ENCODE data around the gene GYG1. TPM values are rescaled to one million over a fixed set of nuclear protein-coding genes. Genes with fewer than 3 reads are reported as not detected.
A peak's percentile ranks its signal among the peaks of the same experiment; 100 is the strongest.

The GYG1 gene
- total and polyA plus RNA-seq, 2 experiments from 2014 or later, result 26.2 to 57.2 TPM

DNA sequence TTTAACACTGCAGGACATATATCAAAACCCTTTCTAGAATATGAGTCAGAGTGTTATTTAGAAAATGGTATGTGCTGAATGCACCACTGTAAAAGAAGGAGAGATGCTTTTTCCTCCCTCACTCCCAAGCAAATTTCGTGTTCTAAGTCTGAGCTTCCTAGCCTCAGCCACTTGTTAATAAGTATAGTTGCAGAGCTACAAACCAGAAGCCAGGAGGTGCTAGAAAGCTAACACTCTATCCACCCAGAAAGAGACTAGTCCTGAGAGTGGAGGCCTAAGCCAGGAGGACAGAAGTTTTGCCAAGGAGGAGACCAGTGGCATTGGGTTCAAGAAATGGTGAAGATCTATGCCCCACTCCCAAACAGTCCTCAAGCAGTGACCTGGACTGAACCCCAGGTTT lies 40.5 kb upstream of the GYG1 start:
- peaks cover 10% of the 10 kb centered on the region for H3K4me1 ChIP-seq (ENCODE audit: insufficient read depth)
- H3K79me2 ChIP-seq (ENCODE audit: insufficient read depth), result no peaks in the 10 kb centered on the region
- no peaks in the 10 kb centered on the region for H3K9me2 ChIP-seq (ENCODE audit: insufficient read depth)
- no peaks in the 10 kb centered on the region for H3K9me3 ChIP-seq (ENCODE audit: low read depth)
- peaks cover under 1% of the 10 kb centered on the region; the same call in 1 of the 2 replicates for H3F3A ChIP-seq (ENCODE audit: insufficient read depth)
- peak; percentile 26 for DNase-seq
- H3K27ac ChIP-seq, result no peak overlapping the region
- 88 to 95% methylated on average over 1 of the region's 1 CpG for WGBS, 2 experiments (ENCODE audit: low coverage in 1 of 2, low lambda C conversion rate in 2 of 2, missing lambda C conversion rate in 2 of 2)
- H2AFZ ChIP-seq, result no peak overlapping the region
- H3K4me2 ChIP-seq (ENCODE audit: unreplicated experiment), result no peak overlapping the region
- no peaks in the 10 kb centered on the region for H3K27me3 ChIP-seq (replicated peaks; ENCODE audit: insufficient read depth)
- no peaks in the 10 kb centered on the region for H4K20me1 ChIP-seq (ENCODE audit: insufficient read depth)
- TF ChIP-seq EZH2phosphoT487 (IDR thresholded peaks at IDR 0.05; ENCODE audit: insufficient read depth, low read depth) (no peak), EZH2 (IDR thresholded peaks at IDR 0.05; ENCODE audit: insufficient read depth, poor library complexity, severe bottlenecking) (no peak)
- H3K9ac ChIP-seq, result no peak overlapping the region
- H3K36me3 ChIP-seq (ENCODE audit: low read depth), result no peaks in the 10 kb centered on the region
- no peak overlapping the region for H3K4me3 ChIP-seq
- in situ Hi-C loops (cut with MboI), result loop anchor here (10.0 kb wide), 1 partner anchor 324 kb away; no protein-coding TSS in a partner anchor

GRCh38 chr3:148951599-148952361 lies 39.6 kb upstream of the GYG1 start:
- Histone ChIP-seq H3K4me3 (no peak overlapping the region), H2AFZ (no peak overlapping the region), H3K9me2 (ENCODE audit: insufficient read depth) (no peaks in the 10 kb centered on the region), H3K9me3 (ENCODE audit: low read depth) (no peaks in the 10 kb centered on the region), H3K27ac (no peak overlapping the region), H3F3A (ENCODE audit: insufficient read depth) (peaks cover 9% of the 10 kb centered on the region), H3K9ac (no peak overlapping the region), H3K4me2 (ENCODE audit: unreplicated experiment) (no peak overlapping the region), H3K4me1 (ENCODE audit: insufficient read depth) (peaks cover 18% of the 10 kb centered on the region), H4K20me1 (ENCODE audit: insufficient read depth) (no peaks in the 10 kb centered on the region), H3K79me2 (ENCODE audit: insufficient read depth) (no peaks in the 10 kb centered on the region), H3K27me3 (replicated peaks; ENCODE audit: insufficient read depth) (no peaks in the 10 kb centered on the region), H3K36me3 (ENCODE audit: low read depth) (no peaks in the 10 kb centered on the region)
- TF ChIP-seq EZH2phosphoT487 (IDR thresholded peaks at IDR 0.05; ENCODE audit: insufficient read depth, low read depth) (no peak), EZH2 (IDR thresholded peaks at IDR 0.05; ENCODE audit: insufficient read depth, poor library complexity, severe bottlenecking) (no peak)
- DNase-seq, result no peak
- 62 to 86% methylated on average over 4 of the region's 4 CpGs for WGBS, 2 experiments (ENCODE audit: low coverage in 1 of 2, low lambda C conversion rate in 2 of 2, missing lambda C conversion rate in 2 of 2)
- in situ Hi-C loops (cut with MboI), result loop anchor here (10.0 kb wide), 1 partner anchor 323 kb away; no protein-coding TSS in a partner anchor

DNA sequence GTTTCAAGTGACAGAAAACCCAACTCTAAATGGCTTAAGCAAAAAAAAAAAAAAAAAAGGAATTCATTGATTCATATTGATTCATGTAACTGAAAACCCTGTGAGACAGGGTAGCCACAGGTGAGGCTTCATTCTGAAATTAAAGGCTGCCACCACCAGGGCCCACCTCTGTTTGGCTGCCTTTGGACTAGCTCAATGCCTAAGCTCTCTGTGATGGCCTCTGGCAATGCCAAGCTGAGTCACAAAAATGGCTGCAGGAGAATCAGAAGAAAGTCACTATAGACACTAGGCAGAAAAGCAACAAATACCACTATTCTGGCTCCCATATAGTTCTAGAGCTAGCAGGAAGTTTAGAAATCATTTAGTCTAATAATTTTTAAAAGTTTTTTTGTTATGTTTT lies 38.2 kb upstream of the GYG1 start:
- Histone ChIP-seq H3K4me1 (ENCODE audit: insufficient read depth) (peaks cover 18% of the 10 kb centered on the region), H3K4me3 (no peak overlapping the region), H3K79me2 (ENCODE audit: insufficient read depth) (no peaks in the 10 kb centered on the region), H2AFZ (no peak overlapping the region), H3K27me3 (replicated peaks; ENCODE audit: insufficient read depth) (no peaks in the 10 kb centered on the region), H3K9ac (no peak overlapping the region), H3K9me2 (ENCODE audit: insufficient read depth) (no peaks in the 10 kb centered on the region), H3K36me3 (ENCODE audit: low read depth) (no peaks in the 10 kb centered on the region), H3K9me3 (ENCODE audit: low read depth) (no peaks in the 10 kb centered on the region), H4K20me1 (ENCODE audit: insufficient read depth) (no peaks in the 10 kb centered on the region), H3K27ac (no peak overlapping the region), H3F3A (ENCODE audit: insufficient read depth) (peaks cover 9% of the 10 kb centered on the region), H3K4me2 (ENCODE audit: unreplicated experiment) (no peak overlapping the region)
- DNase-seq, result peak; percentile 20
- in situ Hi-C loops (cut with MboI), result loop anchor here (10.0 kb wide), 1 partner anchor 322 kb away; no protein-coding TSS in a partner anchor
- TF ChIP-seq EZH2phosphoT487 (IDR thresholded peaks at IDR 0.05; ENCODE audit: insufficient read depth, low read depth) (no peak), EZH2 (IDR thresholded peaks at IDR 0.05; ENCODE audit: insufficient read depth, poor library complexity, severe bottlenecking) (no peak)

DNA sequence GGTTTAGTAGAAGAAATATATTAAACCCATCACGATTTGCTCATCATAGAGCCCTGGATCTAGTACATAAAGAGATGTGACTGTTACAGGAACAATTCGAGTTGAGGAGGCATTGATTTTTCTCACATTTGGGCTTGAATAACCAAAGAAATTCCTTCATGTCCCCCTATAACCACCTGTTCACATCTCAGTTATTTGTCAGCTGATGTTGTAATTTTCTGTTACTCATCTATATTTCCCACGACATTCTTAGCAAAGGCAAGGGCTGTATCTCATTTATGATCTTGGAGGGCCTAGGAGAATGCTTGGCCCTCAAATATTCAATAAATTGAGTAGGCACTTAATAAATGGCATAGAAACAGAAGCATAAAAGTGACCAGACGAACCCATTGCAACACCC lies 36.4 kb upstream of the GYG1 start:
- Histone ChIP-seq H3K27me3 (replicated peaks; ENCODE audit: insufficient read depth) (no peaks in the 10 kb centered on the region), H3K79me2 (ENCODE audit: insufficient read depth) (no peaks in the 10 kb centered on the region), H3K4me1 (ENCODE audit: insufficient read depth) (peaks cover 18% of the 10 kb centered on the region), H2AFZ (peak overlapping the region; percentile 74), H3K9ac (peak overlapping the region; percentile 45), H3K9me3 (ENCODE audit: low read depth) (no peaks in the 10 kb centered on the region), H3K4me3 (no peak overlapping the region), H3K9me2 (ENCODE audit: insufficient read depth) (no peaks in the 10 kb centered on the region), H4K20me1 (ENCODE audit: insufficient read depth) (no peaks in the 10 kb centered on the region), H3K4me2 (ENCODE audit: unreplicated experiment) (peak overlapping the region; percentile 23), H3K36me3 (ENCODE audit: low read depth) (no peaks in the 10 kb centered on the region), H3K27ac (no peak overlapping the region), H3F3A (ENCODE audit: insufficient read depth) (peaks cover 9% of the 10 kb centered on the region)
- DNase-seq, result peak; percentile 40
- in situ Hi-C loops (cut with MboI), result loop anchor here (10.0 kb wide), 1 partner anchor 320 kb away; no protein-coding TSS in a partner anchor
- WGBS, 2 experiments (ENCODE audit: low coverage in 1 of 2, low lambda C conversion rate in 2 of 2, missing lambda C conversion rate in 2 of 2), result 46 to 51% methylated on average over 4 of the region's 4 CpGs
- TF ChIP-seq EZH2 (IDR thresholded peaks at IDR 0.05; ENCODE audit: insufficient read depth, poor library complexity, severe bottlenecking) (no peak), EZH2phosphoT487 (IDR thresholded peaks at IDR 0.05; ENCODE audit: insufficient read depth, low read depth) (no peak)

Measured in GM23248 (cell line).